Upper lobe of right lung (tissue), 1 donor: ENCODE results near the gene NELFCD. TPM values are rescaled to one million over a fixed set of nuclear protein-coding genes. Genes with fewer than 3 reads are reported as not detected.

Experiments
- ATAC-seq: fragments of 200-7000 bp; cut with Tn5 transposase; one replicate; pipeline ENCODE4 v1.9.1; 2020; ENCODE audit warnings: mild to moderate bottlenecking, moderate library complexity
- DNase-seq: peaks from one replicate; pipeline ENCODE4 v3.0.0-alpha.2; 2020
- H3K27ac ChIP-seq: fragments of 200-600 bp; one replicate; pipeline ENCODE4 v1.8.0; 2022
- H3K27me3 ChIP-seq: fragments of 200-600 bp; one replicate; pipeline ENCODE4 v1.8.0; 2022; ENCODE audit warnings: mild to moderate bottlenecking
- H3K36me3 ChIP-seq: fragments of 200-600 bp; one replicate; pipeline ENCODE4 v1.8.0; 2022
- H3K4me1 ChIP-seq: fragments of 200-600 bp; one replicate; pipeline ENCODE4 v1.8.0; 2022
- H3K4me3 ChIP-seq: fragments of 200-600 bp; one replicate; pipeline ENCODE4 v1.8.0; 2022; ENCODE audit warnings: mild to moderate bottlenecking
- H3K9me3 ChIP-seq: fragments of 200-600 bp; one replicate; pipeline ENCODE4 v1.8.0; 2022
- CTCF ChIP-seq: fragments of 200-600 bp; IDR thresholded peaks from one replicate; pipeline ENCODE4 v1.8.0; 2022; ENCODE audit warnings: antibody characterized with exemption
- intact Hi-C: fragments of 100-400 bp; cut with DNase I; formaldehyde crosslinking; loops from one replicate; pipeline ENCODE4 v1.11.0; 2022
- total RNA-seq: library from RNA; stranded (reverse); fragmentation: NEBNext Ultra II Directional; extraction: Animal tissue kit (Norgen Biotek cat#: 25700); gene quantifications from one replicate; pipeline ENCODE4 v1.2.1, GENCODE V29; 2021
- donor health status: DM: no; HTN: yes; CAD: no; lungs with severe emphysema.

Gene NELFCD
- total RNA-seq, 1 donor from 2014 or later = 51.2 TPM

GRCh38 chr20:59028812-59029211 lies 47.8 kb downstream of the NELFCD start:
- peaks cover 38% of the 10 kb centered on the region for H3K4me1 ChIP-seq
- peaks cover 73% of the 10 kb centered on the region for H3K36me3 ChIP-seq

GRCh38 chr20:59030911-59031563 lies 50.0 kb downstream of the NELFCD start:
- peak overlapping the region; percentile 91 for H3K4me3 ChIP-seq

More at GRCh38 chr20:59028812-59029211, 47.8 kb downstream of the NELFCD start:
- Histone ChIP-seq H3K27me3 (no peaks in the 10 kb centered on the region), H3K27ac (no peak overlapping the region), H3K9me3 (no peaks in the 10 kb centered on the region), H3K4me3 (peak overlapping the region; percentile 11)
- DNase-seq (no peak), ATAC-seq (no peak)
- TF ChIP-seq CTCF = no peak
- intact Hi-C loops = no loop called here

GRCh38 chr20:59031564-59032022 lies 50.5 kb downstream of the NELFCD start:
- Histone ChIP-seq H3K4me1 (peaks cover 38% of the 10 kb centered on the region), H3K4me3 (peak overlapping the region; percentile 91), H3K27ac (peak overlapping the region; percentile 91), H3K27me3 (no peaks in the 10 kb centered on the region), H3K9me3 (no peaks in the 10 kb centered on the region), H3K36me3 (peaks cover 73% of the 10 kb centered on the region)
- no peak for TF ChIP-seq CTCF
- no peak for DNase-seq
- intact Hi-C loops = no loop called here
- no peak for ATAC-seq

More at GRCh38 chr20:59030911-59031563, 50.0 kb downstream of the NELFCD start:
- H3K27ac ChIP-seq = peak overlapping the region; percentile 91
- H3K4me1 ChIP-seq = peaks cover 38% of the 10 kb centered on the region
- no peak for ATAC-seq
- peaks cover 73% of the 10 kb centered on the region for H3K36me3 ChIP-seq
- H3K9me3 ChIP-seq = no peaks in the 10 kb centered on the region
- H3K27me3 ChIP-seq = no peaks in the 10 kb centered on the region
- TF ChIP-seq CTCF = no peak
- DNase-seq = no peak
- intact Hi-C loops = no loop called here

- peak; percentile 98 for DNase-seq
- H3K27me3 ChIP-seq = no peaks in the 10 kb centered on the region
- H3K36me3 ChIP-seq = peaks cover 73% of the 10 kb centered on the region
- H3K4me1 ChIP-seq = peaks cover 38% of the 10 kb centered on the region
- H3K4me3 ChIP-seq = peak within 1 kb of the TSS; percentile 91
- no peaks in the 10 kb centered on the region for H3K9me3 ChIP-seq
- peak; percentile 100 for ATAC-seq
- TF ChIP-seq CTCF = no peak
- H3K27ac ChIP-seq = peak within 1 kb of the TSS; percentile 91
- intact Hi-C loops = no loop called here
Observed at GRCh38 chr20:59032023-59032712, 51.1 kb downstream of the NELFCD start, which contains the start of gene ATP5F1E. ATP5F1E (minus strand) TSS chr20:59032335; CDS start chr20:59032251, 84 bp downstream.

GRCh38 chr20:59032713-59033059 lies 51.6 kb downstream of the NELFCD start:
- Histone ChIP-seq H3K36me3 (peaks cover 73% of the 10 kb centered on the region), H3K9me3 (no peaks in the 10 kb centered on the region), H3K4me3 (peak overlapping the region; percentile 91), H3K4me1 (peaks cover 38% of the 10 kb centered on the region), H3K27ac (peak overlapping the region; percentile 91), H3K27me3 (no peaks in the 10 kb centered on the region)
- peak; percentile 20 for TF ChIP-seq CTCF
- ATAC-seq = no peak
- intact Hi-C loops = no loop called here
- DNase-seq = no peak
